ENCODE results near the gene FOXL2.
A peak's percentile ranks its signal among the peaks of the same experiment; 100 is the strongest.
"Not testable (repeated sequence)": the region's sequence is repeated elsewhere in the genome, so short reads cannot be mapped to it uniquely, and the experiment has no call there.

Gene FOXL2

DNA sequence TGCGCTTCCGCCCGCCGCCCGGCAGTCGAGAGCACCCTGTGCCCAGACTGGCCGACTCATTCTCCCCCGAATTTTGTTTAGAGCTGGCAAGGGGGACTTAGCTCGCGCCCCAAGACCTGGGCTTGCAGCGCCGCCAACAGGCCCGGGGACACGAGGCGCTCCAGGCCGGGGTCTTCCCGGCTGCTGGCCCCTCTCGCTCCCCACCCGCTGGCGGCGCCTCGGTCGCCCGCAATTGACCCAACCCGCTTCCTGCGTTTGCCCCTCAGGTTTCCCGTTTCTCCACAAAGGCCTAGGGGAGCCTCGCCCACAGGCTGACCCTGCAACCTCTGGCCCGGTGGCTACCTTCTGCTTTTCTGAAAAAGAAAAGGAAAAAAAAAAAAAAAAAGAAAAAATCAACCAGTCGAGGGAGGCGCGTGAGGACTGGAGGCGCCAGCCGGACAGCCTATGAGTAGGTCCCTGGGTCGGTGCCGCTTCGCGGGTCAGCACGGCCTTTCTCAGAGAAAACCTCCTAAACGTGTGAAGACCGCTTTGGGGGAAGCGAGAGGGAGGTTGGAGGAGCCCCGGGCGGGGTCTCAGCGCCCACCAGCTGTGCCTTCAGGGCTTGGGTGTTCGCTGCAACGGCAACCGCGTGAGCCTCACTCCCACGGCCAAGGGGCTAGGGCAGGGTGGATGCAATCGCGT is 7.2 kb downstream of the FOXL2 start:
- H3K4me1 Mint-ChIP-seq, result peaks cover 64% of the 10 kb centered on the region
- H3K27me3 Mint-ChIP-seq, result peaks cover 100% of the 10 kb centered on the region
- no peak overlapping the region for H3K27ac Mint-ChIP-seq
- ATAC-seq, result peak; percentile 15
- no peaks in the 10 kb centered on the region for H3K9me3 Mint-ChIP-seq
- H3K4me3 Mint-ChIP-seq, result peak overlapping the region; percentile 50 to 84
- DNase-seq, result peak in 1 of 2 donors; percentile 25

DNA sequence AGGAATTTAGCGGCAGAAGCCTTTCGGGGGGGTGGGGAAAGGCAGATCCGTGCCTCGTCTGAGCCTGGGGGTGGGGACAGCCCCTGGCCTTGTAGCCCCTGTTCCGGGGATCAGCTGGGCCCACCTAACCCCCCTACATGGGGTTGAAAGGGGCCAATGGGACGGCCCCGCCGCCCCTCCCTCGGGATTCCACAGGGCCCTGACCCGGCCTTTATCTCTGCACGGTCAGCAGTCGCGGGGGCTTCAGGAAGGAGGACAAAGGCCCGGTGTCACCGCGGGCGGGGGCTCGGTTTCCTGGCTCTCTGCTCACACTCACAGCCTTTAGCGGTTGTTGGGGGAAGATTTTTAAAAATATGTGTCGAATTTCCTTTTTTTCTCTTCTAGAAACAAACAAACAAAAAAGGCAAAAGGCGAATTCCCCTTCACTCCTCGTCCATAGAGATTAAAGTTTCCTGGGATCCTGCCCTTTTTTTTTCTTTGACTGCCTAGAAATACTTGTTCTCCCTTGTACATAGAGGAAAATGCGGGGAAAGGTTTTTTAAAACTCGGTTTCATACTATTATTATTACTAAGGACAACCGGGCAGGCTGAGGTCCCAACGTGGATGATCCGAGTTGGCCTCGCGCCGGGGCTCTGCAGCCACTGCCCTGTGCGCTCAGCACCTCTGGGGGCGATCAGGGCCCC is 7.9 kb downstream of the FOXL2 start:
- Mint-ChIP-seq H3K27me3 (peaks cover 100% of the 10 kb centered on the region), H3K9me3 (no peaks in the 10 kb centered on the region), H3K4me3 (peak overlapping the region; percentile 75 to 84), H3K4me1 (peaks cover 57% of the 10 kb centered on the region), H3K27ac (no peak overlapping the region)
- no peak for DNase-seq
- no peak for ATAC-seq

DNA sequence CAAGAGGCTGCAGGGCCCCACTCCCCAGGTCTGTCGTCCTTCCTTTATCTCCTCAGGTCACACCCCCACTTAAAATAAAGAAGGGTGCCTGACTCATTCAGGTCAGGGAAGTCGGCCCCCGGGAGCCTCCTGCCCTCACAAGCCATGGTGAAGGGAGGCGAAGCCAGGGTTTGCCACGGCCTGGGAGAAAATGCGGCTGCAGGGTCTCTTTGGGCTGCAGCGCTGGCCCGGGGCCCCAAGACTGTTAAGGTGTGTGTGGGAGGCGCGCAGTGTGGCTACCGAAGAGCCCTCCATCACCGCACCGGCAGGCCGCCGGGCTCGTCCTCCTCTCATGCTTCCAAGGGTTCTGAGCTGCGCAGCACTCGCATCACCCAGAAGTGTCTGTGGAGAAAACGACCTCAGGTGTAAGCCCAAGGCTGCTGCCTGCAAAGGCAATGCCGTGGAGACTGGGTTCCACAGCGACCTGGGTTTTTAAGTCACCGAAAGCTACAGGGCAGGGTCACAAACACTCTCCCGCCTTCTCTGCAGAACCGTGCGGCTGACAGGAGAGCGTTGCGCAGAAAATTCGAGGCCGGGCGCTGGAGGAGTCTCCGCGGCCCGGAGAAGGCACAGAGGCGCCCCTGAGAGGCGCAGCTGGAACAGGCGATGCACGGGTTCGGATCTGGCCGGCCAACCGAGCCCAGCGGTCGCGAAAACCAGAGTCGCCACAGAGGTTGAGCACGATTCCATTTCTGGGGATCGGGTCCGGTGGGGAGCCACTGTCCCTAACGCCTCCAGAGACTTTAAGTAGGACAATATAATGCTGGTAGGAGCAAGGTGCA is 8.7 kb downstream of the FOXL2 start:
- H3K4me3 Mint-ChIP-seq, result peak overlapping the region; percentile 75 to 84
- peak overlapping the region in 1 of 2 donors; percentile 44 for H3K27ac Mint-ChIP-seq
- peak; percentile 23 to 40 for DNase-seq
- ATAC-seq, result peak; percentile 36
- peaks cover 50% of the 10 kb centered on the region for H3K4me1 Mint-ChIP-seq
- H3K27me3 Mint-ChIP-seq, result peaks cover 100% of the 10 kb centered on the region
- H3K9me3 Mint-ChIP-seq, result no peaks in the 10 kb centered on the region

DNA sequence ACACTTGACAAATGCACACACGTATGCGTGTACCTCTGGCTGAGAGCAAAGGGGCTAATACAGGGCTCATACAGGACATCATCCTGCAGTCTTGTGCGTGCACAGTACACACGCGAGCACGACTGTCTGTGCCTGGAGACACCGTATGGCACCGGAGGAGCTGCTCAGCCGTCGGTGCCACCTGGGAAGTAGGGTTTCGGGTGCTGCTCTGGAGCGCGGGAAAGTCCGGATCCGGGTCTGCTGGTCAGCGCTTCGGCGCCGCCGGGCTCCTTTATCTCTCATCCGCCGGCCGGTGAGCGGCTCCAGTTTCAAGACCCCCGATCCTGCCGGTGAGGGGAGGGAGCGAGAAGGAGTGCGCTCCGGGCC is 9.3 kb downstream of the FOXL2 start:
- peak; percentile 45 for ATAC-seq
- no peaks in the 10 kb centered on the region for H3K9me3 Mint-ChIP-seq
- H3K4me1 Mint-ChIP-seq, result peaks cover 45% of the 10 kb centered on the region
- H3K4me3 Mint-ChIP-seq, result peak overlapping the region; percentile 75 to 84
- no peak overlapping the region for H3K27ac Mint-ChIP-seq
- peaks cover 100% of the 10 kb centered on the region for H3K27me3 Mint-ChIP-seq
- DNase-seq, result peak; percentile 13 to 19

DNA sequence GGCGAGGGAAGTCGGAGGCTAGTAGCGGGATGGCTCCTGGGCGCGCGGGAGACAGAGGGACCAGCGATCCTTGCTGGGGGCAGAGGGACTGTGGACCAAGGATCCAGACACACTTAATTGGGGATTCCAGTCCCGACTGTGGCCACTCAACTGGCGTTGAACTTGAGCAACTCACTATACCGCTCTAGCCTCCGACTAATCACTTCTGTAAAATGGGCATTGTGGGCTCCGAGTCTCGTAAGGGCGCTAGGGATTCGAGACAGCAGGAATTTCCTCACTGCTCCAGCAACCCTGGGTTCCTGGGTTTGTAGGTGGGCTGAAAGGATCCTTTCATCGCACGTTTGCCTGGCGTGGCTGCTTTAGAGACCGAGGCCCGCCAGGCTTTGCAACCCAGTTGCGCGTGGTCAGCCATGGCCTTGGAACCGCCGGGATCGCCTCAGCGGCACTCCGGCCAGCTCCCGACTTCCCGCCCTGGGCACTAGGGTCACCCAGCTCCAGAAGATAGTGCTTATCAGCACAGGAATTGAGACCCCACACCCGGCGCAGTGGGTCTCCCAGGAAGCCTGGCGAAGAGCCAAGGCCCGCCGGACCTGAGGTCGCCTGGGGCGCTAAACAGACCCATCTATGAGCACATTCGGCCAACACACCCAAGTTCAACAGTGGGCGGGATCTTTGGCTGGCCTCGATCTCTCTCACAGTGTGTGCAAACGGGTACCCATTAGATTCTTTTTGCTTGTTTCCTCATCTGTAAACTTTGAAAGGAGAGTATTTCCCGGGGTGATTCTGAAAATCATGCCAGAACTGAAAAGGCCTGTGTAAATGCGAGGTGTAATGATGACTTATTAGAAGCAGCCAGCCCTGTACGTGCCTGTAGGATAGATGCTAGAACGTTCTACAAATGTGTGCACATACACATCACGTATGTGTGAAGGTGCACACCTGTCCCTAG is 9.9 kb downstream of the FOXL2 start:
- H3K9me3 Mint-ChIP-seq, result no peaks in the 10 kb centered on the region
- H3K4me1 Mint-ChIP-seq, result peaks cover 45% of the 10 kb centered on the region
- H3K27ac Mint-ChIP-seq, result no peak overlapping the region
- peak in 1 of 2 donors; percentile 11 for DNase-seq
- ATAC-seq, result peak; percentile 3
- H3K4me3 Mint-ChIP-seq, result peak overlapping the region; percentile 83 to 86
- H3K27me3 Mint-ChIP-seq, result peaks cover 96% of the 10 kb centered on the region

DNA sequence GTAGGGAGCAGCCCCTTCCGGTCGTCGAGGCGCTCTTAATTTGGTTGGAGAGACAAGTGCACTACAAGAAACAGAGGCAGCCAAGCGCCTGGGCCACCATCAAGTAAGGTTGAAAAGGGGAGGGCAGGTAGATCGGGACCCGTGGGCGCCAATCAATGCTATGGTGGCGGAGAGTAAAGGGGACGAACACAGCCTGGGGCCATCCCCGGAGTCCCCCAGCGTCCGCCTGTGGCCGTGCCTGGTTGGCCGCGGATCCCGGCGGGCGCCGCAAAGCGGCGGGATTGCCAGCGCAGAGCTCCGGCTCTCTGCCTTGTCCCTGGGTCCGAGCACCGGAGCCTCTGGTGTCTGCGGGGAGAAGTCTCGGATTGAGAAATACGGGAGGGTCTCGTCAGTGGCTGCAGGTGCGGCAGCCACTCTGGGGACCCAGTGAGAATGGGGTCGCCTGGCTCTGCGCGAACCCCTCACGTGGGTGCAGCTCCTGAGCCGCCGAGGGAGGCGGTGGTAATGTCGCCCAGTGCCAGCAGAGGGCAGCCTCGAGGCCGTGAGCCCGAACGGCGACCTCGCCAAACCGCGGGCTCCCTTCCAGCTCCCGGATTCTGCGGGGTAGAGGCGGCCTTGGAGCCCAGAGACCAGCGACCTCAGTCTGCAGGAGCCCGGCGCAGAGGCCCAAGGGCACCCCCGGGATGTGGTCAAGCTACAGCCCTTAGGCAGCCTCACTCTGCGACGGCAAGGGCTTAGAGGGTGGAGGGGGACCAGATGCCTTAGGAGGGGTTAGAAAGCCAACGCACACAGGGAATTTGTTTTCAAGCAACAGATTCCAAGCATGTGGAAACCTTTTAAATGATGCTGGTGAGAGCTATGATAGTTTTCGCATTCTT is 10.8 kb downstream of the FOXL2 start:
- no peaks in the 10 kb centered on the region for H3K9me3 Mint-ChIP-seq
- peak; percentile 72 to 77 for DNase-seq
- H3K27ac Mint-ChIP-seq, result no peak overlapping the region
- H3K27me3 Mint-ChIP-seq, result peaks cover 92% of the 10 kb centered on the region
- H3K4me3 Mint-ChIP-seq, result peak overlapping the region; percentile 83 to 86
- peaks cover 45% of the 10 kb centered on the region for H3K4me1 Mint-ChIP-seq
- ATAC-seq, result peak; percentile 65

DNA sequence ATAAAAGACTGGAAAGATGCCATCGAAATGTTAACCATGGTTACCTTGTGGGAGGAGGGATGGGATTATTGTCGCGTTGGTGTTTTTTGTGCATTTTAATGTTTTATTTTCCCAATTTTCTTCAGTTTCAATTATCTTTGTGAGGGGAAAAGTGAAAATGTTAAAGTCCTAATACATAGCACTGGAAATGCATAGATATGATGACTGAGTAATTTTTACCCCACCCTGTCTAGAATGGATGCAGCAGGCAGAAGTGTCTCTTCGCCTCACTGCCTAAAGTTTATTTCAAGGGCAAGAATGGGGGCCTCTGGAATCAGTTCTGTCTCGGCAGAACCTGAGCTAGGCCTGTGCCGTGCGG is 11.5 kb downstream of the FOXL2 start:
- Mint-ChIP-seq H3K4me1 (peaks cover 45% of the 10 kb centered on the region), H3K27me3 (peaks cover 87% of the 10 kb centered on the region), H3K4me3 (peak overlapping the region; percentile 83 to 86), H3K27ac (no peak overlapping the region), H3K9me3 (no peaks in the 10 kb centered on the region)
- ATAC-seq (no peak), DNase-seq (no peak)

DNA sequence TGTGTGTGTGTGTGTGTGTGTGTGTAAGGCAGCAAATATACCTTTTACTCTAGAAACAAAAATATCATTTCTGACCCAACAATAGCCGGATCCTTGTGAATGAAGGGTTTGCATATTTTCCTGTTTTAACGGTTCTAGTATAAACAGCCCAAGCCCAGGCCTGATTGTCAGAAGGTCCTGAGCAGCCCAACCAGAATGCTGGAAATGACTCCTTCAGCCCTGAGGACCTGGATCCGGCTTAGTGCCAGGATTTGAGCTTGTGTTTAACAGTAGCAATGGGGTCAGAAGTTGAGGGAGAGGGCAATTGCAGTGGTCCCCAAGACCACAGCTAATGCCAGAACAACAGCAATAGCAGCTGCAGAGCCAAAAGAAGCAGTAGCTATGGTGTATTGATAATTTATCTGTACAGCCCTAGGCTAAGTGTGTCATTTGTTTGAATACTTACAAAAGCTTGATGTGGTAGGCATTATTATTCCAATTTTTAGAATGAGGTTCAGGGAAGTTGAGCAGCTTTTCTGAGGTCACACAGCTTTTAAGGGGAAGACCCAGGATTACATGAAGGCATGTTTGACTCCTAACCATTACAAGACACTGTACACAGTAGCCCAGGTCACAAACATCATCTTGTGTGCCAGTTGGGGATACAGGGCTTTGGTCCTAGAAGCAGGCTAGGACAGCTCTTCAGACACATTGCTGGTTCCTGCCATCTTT is 12.8 kb downstream of the FOXL2 start:
- Mint-ChIP-seq H3K9me3 (no peaks in the 10 kb centered on the region), H3K27me3 (peaks cover 79% of the 10 kb centered on the region), H3K4me3 (no peak overlapping the region), H3K4me1 (peaks cover 37% of the 10 kb centered on the region), H3K27ac (no peak overlapping the region)
- ATAC-seq (no peak), DNase-seq (no peak)

DNA sequence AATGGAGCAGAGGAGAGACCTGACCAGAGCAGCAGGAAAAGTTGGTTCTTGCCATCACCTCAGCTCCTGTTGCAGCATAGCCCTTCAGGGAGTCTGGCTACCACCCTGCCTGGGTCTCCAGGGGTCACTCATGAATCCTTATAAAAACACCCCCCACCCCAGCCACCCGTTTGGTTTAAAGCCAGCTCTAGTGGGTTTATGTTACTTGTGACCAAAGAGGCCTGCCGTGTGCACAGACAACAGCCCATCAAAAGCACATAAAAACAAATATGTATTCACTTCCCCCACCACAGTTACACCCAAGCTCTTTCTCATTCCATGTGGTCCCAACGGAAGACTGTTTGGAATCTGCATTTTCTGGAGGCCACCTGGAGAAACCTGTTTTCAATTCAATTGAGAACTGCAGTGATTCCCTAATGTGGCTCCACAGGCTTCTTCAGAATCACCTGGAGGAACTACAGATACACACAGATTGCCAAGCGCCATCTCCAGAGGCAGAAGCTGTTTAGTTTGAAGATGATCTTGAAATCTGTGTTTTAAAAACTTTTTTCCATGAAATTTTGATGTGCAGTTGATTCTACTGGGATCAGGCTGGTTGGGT is 13.8 kb downstream of the FOXL2 start:
- Mint-ChIP-seq H3K4me1 (peaks cover 28% of the 10 kb centered on the region), H3K27me3 (peaks cover 69% of the 10 kb centered on the region)
- no peak for ATAC-seq

DNA sequence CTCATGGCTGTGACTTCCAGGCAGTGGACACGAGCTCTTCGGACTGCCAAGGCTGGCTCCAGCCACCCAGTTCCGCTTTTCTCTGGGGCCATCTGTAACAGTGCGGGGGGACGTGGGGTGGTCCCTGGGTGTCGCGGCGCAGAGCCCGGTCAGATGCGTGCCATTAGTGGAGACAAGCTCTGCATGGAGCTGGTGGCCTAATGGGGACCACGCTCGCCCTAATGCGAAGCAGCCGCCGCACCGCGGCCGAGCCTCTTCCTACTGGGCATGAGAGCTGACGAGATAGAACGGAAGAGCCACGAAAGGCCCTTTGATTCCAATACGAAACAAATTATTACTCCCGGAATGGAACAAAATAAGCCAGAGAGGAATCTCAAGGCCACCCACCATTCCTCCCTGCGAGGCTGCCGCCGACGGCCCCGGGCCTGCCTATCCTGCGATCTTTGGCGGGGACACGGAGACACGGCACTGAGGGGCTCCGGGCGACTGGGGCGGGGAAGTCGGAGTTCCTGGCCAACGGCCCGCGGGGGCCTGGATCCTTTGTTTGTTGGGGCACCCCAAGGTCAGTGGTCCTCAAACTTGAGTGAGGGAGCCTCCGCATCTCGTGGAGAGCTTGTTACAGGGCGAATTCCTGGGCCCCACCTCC is 18.1 kb downstream of the FOXL2 start:
- Mint-ChIP-seq H3K4me3 (no peak overlapping the region), H3K9me3 (no peaks in the 10 kb centered on the region), H3K27me3 (peaks cover 34% of the 10 kb centered on the region), H3K27ac (peak overlapping the region in 1 of 2 donors; percentile 5), H3K4me1 (no peaks in the 10 kb centered on the region)
- DNase-seq, result no peak
- no peak for ATAC-seq

More for the DNA sequence above, 13.8 kb downstream of the FOXL2 start:
- no peaks in the 10 kb centered on the region for H3K9me3 Mint-ChIP-seq
- H3K4me3 Mint-ChIP-seq, result no peak overlapping the region
- H3K27ac Mint-ChIP-seq, result no peak overlapping the region
- no peak for DNase-seq

DNA sequence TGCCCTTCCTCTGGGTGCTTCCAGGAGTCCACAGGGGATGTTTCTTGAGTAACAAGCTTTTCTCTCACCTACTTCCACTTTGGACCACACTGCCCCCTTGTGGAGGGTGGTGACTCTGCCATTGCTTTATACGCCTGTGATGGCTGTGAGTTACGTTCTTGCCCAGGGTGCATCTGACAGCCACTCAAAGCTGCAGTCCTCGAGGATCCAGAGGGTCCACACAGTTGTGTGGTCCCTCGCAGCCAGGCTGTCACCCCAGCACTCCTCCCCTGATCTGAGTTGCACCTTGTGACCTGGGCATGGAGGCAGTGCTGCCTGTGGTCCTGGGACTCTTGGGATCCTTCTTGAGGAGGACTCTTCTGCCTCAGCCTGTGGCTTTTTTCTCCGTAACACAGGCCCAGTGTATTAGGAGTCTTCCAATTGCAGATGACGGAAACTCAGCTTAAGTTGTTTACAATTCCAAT is 23.4 kb downstream of the FOXL2 start:
- no peaks in the 10 kb centered on the region for H3K9me3 Mint-ChIP-seq
- H3K27ac Mint-ChIP-seq, result no peak overlapping the region
- H3K4me3 Mint-ChIP-seq, result no peak overlapping the region
- H3K4me1 Mint-ChIP-seq, result peaks cover 7% of the 10 kb centered on the region
- ATAC-seq (peak; percentile 90), DNase-seq (peak; percentile 82 to 85)
- peaks cover 23% of the 10 kb centered on the region for H3K27me3 Mint-ChIP-seq

DNA sequence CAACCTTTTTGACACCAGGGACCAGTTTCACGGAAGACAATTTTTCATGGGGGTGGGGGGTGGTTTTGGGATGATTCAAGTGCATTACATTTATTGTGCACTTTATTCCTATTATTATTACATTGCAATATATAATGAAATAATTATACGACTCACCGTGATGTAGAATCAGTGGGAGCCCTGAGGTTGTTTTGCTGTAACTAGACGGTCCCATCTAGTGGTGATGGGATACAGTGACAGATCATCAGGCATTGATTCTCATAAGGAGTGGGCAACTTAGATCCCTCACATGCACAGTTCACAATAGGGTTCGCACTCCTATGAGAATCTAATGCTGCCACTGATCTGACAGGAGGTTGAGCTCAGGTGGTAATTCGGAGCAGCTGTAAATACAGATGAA is 24.5 kb downstream of the FOXL2 start:
- not testable (repeated sequence) for DNase-seq, H3K4me1 Mint-ChIP-seq, H3K4me3 Mint-ChIP-seq, ATAC-seq, H3K27ac Mint-ChIP-seq, H3K9me3 Mint-ChIP-seq
- peaks cover 34% of the 10 kb centered on the region for H3K27me3 Mint-ChIP-seq
